Epidermal melanocyte (primary cell): Measurements from ENCODE around the gene FAF1.
"Not testable (repeated sequence)": the region's sequence is repeated elsewhere in the genome, so short reads cannot be mapped to it uniquely, and the experiment has no call there.

Source experiments
- DNase-seq: peaks from one replicate; pipeline ENCODE4 v3.0.0; 2011; ENCODE audit warnings: low spot score; ENCODE audit not compliant: insufficient read length

FAF1 gene

DNA sequence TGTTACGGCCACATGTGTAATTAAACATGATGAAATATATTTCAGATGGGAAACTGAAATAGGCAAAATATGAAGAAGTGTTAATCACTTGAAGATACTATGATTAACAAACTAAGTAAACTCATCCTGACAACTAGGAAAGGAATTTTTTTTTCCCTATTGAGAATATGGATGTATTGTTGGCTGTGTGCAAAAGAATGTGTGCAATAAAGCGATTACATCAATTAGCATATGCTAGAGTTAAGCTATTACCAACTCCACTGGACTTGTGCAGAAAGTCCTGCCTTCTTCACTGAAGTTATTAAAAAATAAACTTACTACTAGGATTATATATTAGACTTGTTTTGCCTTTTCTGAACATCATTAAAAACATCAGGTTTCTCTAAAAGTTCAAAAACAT lies 393.7 kb downstream of the FAF1 start:
- DNase-seq, result no peak

DNA sequence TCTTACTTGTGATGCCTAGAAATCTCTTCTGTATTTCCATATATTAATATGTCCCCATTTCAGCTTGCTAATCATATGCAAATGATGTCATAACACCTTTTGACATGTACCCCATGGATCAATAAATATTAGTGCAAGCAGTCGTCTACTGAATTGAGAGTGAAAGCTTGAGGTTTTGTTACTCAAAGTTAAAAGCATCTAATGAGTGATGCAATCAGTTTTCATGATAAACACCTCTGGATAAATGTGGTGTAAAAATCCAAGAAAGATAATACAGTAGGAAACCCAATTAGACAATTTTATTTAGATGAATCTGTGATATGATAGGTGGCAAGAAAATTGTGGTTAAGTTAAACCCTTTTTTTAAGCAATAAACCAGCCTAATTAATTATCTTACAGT lies 395.6 kb downstream of the FAF1 start:
- no peak for DNase-seq

DNA sequence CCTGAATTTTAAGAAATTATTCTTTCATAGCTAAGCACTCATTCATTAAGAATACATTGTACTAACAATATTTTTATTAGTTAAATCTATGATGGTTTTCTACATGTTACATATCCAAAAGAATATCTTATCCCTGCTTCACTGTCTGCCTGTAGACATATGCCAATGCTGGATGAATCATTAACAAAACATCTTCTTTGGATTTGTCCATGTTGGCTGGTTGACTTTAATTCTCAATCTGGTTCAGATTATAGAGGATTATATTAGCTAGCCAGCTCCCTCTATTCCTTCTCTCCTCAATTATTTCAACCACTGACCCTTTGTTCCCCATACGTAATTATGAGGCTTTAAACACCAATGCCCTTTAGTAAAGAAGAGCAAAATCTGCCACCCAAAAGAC lies 398.0 kb downstream of the FAF1 start:
- no peak for DNase-seq

DNA sequence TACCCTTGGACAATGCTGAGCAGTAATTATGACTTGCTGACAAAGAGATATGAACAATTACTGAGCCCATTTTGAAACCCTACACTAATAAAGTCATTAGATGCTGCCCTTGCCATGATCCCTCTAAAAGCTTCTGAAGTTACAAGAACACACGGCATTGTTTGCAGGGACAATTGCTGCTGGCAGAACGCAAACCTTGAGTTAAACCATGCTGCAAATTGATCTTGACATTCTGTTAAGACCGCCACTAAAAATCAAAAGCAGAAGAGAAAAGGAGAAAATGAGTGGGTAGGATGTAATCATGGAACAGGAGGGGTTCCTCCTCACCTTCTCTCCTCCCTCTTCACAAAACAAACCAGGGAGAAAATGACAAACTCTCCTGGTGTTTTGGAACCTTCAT lies 400.6 kb downstream of the FAF1 start:
- no peak for DNase-seq

DNA sequence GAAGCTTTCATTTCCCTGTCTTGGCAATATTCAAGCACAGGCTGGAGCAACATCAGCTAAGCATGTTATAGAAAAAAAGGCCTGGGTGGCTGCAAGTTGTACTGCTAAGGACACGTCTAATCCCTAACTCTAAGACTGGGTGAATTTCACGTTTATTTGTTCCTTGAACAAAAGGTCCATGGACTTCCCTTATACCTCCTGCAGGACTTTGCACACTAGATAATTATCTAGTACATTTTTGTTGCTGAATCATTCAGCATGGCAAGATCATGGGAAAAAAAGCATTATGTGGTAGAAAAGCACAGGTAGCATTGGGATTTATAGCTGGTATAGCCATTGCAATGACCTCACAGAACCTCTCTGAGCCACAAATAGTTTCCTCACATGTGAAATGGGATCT lies 406.1 kb downstream of the FAF1 start:
- DNase-seq, result no peak

DNA sequence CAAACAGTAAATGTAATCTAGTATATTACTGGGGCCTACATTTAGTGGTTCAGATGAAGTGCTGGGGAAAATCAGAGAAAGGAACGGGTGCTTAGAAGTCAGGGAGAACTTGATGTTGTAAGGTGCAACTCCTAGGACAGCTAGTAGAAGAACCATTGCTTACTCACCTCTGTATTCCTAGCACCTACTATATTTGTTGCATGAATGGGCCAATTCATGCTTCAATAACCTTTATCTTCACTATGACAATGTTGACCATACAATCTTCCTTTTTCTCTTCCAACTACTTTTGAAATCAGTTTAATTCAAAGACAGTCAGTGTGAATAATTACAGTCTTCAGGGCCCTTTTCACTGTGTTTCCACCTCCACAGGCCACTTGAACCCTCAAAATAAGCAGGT lies 411.8 kb downstream of the FAF1 start:
- DNase-seq, result no peak

DNA sequence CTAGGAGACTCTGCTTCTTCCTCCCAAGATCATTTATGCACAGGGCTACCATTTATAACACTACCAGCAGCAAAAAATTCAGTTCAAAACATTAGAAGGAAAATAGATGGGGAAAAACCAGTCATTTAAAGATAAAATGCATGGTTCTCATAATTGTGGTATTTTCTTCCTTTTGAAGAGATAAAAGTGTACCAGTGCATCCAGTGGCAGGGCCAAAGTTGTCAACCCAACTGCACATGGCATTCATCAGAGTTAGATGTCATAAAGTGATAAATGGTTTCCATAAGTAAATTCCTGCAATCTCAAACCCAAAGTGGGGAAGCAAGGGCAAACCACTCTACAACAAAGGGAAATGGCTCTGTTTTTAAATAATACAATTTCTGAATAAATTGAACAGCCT lies 417.7 kb downstream of the FAF1 start:
- DNase-seq, result no peak

DNA sequence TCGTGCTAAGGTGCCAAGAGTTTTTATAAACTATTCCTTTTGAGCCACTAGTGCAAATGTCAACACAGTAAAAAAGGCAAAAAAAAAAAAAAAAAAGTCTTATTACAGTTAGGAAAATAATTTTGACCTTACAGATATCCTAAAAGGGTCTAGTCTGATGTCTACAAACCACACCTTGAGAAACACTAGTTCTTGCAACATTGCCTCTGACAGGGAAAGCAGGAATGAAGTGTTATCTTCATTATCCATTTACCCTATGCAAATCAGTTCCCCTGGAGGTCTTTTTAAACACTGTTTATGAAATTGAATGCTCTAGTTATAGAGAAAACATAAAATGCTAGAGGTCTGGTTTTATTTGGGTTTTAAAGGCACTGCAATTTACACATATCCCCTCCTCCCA lies 421.6 kb downstream of the FAF1 start:
- no peak for DNase-seq

DNA sequence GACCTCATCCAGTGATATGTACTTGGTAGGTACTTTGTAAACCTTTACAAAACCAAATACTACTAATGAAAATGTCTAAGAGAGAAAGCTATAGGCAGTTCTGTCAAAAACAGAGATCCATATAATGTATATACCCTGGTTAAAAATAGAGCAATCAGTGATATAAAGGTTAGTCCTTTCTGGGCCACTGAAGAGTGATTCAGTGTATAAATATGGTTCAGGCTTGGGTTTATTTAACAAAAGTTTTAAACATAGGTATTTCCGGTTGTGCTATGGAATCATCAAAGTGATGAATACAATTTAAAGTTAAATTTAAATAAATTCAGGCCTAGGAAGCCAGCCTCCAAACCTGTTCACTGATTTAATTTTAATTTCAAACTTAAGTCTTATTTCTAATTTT lies 428.5 kb downstream of the FAF1 start:
- no peak for DNase-seq

DNA sequence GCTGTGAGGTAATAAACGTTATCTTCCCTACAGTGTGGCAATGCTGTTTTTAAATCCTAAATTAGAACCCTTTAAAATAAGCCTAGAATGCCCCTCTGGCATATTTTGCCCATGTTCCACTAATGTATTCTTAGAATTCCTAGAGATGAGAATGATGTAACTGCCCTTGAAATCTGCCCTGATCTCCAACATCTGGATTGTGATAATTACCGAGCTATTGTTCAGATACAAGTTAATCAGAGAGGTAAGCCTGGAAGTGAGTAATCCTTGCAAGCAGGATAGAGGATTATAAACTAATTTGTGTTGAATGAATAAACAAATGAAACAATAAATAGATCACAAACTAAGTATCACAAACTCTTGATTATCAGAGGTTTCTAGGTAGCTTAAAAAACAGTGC lies 429.0 kb downstream of the FAF1 start:
- DNase-seq, result no peak

DNA sequence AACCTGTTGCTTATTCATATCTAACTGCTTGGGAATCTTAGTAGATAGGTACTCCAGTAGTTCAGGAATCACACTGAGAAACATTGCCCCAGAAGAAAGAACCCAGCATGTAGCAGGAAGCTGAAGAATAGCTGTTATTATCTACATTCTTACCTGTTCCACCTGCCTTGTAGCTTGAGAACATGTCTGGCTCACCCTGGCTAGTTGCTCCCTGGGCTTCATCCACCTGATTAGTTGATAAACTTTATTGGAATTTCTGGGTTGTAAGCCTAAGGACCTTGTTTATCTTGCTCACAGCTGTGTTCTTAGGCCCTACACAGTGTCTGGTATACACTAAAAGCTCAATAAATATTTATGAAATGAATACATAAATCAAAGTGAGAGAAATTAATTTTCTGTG lies 430.6 kb downstream of the FAF1 start:
- DNase-seq, result no peak

DNA sequence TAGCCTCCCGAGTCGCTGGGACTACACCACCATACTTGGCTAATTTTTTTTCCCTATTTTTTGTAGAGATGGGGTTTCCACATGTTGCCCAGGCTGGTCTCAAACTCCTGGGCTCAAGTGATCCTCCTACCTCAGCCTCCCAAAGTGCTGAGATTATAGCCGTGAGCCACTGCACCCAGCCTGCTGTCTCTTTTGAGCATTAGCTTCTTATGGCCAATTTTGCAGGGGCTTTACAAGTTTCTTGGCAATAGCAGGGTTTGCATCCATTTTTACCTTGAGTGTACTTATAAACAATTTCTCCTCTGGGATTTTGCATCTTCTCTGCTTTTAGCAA lies 432.1 kb downstream of the FAF1 start:
- not testable (repeated sequence) for DNase-seq

DNA sequence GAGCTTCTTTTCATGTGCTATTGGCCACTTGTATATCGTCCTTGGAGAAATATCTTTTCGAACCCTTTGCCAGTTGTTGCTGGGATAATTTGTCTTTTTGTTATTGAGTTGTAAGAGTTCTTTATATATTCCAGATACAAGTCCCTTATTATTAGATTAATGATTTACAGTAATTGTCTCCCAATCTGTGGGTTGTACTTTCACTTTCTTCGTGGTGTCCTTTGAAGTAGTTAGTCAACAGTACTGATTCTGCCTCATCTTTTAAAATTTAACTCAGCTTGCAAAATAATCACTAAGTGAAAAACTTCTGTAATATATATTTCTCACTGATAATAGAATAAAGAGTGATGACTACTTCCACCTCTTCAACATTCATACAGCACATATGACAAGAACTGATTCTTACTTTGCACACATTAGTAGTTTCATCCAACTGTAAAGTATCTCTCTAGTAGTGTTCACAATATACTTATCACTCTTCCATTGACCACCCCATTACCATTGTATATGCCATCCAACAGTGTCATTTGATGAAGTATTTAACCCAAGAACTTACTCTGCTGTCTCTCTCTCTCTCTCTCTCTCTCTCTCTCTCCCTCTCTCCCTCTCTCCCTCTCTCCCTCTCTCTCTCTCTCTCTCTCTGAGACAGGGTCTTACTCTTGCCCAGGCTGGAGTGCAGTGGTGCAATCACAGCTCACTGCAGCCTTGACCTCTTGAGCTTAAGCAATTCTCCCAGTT lies 432.6 kb downstream of the FAF1 start:
- DNase-seq, result no peak

DNA sequence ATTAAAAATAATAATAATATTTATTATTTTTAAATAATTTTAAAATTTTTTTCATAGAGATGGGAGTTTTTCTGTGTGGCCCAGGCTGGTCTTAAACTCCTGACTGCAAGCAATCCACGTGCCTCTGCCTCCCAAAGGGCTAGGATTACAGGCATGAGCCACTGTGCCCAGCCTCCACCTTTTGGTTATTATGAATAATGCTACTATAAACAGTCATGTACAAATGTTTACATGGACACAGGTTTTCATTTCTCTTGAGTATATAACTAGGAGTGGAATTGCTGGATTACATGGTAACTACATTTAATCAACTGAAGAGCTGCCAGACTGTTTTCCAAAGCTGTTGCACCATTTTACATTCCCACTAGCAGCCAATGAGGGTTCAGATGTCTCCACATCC lies 433.6 kb downstream of the FAF1 start:
- no peak for DNase-seq

DNA sequence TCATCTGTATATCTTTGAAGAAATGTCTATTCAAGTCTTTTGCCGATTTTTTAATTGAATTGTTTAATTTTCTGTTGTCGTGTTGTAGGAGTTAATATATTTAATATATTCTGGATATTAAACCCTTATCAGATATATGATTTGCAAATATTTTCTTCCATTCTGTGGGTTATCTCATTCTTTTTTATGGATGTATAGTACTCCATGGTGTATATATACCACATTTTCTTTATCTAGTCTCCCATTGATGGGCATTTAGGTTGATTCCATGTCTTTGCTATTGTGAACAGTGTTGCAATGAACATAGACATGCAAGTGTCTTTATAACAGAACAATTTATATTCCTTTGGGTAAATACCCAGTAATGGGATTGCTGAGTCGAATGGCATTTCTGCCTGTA lies 436.5 kb downstream of the FAF1 start:
- no peak for DNase-seq

DNA sequence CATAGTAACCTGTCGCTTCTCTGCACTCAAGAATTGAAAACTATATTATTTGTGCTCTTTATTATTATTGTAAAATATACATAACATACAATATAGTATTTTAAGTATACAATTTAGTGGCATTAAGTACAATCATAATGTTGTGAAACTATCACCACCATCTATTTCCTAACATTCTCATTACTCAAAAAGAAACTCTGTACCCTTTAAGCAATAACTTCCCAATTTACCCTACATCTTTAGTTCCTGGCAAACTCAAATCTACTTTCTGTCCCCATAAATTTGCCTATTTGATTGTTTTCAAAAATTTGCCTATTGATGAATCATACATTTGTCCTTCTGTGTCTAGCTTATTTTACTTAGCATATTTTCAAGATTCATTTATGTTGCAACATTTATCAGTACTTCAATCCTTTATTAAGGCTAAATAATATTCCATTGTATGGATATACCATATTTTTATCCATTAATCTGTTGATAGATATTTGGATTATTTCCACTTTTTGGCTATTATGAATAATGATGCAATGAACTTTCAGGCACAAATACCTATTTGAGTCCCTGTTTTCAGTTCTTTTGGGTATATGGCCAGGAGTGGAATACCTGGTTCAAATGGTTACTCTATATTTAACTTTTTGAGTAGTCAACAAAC lies 437.2 kb downstream of the FAF1 start:
- DNase-seq, result no peak

DNA sequence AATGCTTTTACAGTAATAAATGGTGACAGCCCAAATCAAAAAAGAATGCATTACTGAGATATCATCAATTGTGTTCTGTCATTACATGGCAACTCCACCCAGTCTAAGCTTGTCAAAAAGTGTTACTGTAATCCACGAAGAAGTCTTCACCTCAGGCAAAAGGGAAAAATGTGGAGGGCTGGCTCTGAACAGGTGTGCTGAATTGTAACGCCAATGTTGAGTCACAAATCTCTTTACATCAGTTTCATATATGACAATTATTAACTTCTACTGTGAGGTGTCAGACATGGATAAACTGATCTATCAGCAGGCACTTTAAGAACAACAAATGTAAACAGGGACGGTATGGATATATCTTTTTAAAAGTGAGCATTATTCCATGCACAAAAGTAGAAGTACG lies 438.4 kb downstream of the FAF1 start:
- no peak for DNase-seq

DNA sequence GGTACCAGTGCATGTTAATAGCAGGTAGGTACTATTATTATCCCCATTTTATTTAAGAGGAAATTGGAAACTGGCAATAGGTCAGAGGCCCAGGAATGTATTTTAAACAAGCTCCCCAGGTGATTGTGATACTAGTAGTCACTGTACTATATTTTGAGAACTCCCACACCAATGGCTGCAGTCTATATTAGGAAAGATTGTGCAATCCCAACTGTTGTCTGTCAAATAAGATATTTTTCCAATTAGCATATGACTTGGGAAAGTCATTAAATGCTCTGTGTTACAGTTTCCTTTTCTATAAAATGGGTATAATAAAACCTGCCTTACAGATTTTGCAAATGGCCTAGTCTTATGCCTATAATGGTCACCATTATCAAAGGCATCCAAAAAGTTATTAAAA lies 442.6 kb downstream of the FAF1 start:
- DNase-seq, result no peak

DNA sequence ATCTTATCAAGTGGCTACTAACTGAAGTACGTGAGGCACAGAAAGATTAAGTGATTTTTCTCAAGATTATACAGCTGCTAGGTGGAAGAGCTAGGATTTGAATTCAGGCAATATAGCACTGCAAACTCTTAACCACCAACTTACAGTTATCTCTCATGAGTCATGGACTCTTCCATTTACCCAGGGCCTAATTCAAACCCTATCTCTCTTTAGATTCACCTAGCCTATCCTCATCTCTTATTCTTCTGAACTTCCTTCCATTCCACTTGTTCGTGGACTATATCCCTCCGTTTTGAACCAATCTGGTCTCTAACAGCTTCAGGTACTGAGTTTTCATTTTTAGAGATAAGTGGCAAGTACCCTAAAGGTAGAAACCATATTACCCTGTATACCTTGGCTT lies 444.0 kb downstream of the FAF1 start:
- DNase-seq, result no peak

DNA sequence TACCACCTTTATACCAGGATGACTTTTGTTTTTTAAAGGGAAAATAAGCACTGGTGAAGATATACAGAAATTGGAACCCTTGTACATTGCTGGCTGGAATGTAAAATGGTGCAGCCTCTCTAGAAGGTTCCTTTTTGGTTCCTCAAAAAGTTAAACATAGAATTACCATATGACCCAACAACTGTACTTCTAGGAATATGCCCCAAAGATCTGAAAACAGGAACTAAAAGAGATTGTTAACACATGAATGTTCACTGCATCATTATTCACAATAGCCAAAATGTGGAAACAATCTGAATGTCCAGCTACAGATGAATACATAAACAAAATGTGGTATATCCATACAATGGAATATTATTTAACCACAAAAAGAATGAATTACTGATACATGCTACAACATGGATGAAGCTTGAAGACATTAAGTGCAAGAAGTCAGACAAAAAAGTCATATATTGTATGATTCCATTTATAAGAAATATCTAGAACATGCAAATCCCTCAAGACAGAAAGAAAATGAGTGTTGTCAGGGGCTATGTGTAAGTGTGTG lies 452.0 kb downstream of the FAF1 start:
- DNase-seq, result no peak

DNA sequence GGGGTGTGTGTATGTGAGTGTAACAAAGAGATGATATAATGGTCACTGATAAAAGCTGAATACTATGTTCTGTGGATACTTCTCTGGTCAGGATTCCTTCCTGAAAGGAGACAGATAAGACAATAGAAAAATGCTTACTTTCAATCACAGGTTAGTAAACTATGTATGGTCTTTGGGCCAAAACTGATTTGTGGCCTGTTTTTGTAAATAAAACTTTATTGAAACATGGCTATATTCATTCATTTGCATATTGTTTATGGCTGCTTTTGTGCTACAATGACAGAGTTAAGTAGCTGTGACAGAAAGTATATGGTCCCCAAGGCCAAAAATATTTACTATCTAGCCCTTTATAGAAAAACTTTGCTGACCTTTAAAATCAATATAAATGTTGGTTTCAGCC lies 454.6 kb downstream of the FAF1 start:
- no peak for DNase-seq

DNA sequence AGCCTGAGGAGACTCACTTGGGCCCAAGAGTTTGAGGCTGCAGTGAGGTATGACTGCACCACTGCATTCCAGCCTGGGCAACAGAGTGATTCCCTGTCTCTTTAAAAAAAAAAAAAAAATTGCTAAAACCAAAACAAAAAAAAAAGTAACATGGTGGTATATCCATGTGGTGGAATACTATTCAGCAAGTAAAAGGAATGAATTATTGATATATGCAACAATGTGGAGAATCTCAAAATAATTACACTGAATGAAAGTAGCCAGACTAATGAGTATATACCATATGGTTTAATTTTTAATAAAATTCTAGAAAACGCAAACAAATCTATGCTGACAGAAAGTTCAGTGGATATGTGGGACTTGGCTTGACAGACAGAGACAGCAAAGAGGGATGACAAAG lies 456.6 kb downstream of the FAF1 start:
- DNase-seq, result no peak

DNA sequence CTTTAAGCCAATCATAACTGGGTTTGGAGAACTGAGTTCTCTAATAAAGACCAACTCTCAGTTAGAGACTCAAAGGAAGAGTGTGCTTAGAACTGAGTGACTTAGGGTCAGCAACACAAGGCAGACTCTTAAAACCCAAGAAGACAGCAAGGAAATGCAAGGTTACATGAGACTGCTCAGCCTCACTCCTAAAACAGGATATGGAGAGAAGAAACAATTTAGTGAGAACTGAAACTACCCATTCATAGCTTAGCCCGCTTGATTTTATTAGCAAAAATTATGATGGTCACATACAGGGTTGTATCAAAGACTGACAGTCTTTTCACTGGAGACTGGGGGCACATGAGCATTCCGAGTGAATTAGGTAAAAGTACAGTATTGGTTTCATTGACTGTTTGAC lies 457.9 kb downstream of the FAF1 start:
- no peak for DNase-seq
